ENCODE results near the gene RASD2.
A peak's percentile ranks its signal among the peaks of the same experiment; 100 is the strongest.

The RASD2 gene

DNA sequence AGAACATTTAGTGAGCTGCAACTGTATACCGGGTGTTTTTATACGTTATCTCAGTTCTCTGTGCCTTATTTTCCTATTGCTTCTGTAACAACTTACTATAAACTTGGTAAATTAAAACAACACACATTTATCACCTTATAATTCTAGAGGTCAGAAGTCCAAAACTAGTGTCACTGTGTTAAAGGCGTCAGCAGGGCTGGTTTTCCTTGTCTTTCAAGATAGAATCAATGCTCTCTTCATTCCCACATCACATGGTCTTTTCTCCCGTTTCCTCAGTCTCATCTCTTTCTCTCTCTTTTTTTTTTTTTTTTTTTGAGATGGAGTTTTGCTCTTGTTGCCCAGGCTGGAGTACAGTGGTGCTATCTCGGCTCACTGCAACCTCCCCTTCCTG lies 40.4 kb downstream of the RASD2 start:
- TF ChIP-seq, protein P1, sequence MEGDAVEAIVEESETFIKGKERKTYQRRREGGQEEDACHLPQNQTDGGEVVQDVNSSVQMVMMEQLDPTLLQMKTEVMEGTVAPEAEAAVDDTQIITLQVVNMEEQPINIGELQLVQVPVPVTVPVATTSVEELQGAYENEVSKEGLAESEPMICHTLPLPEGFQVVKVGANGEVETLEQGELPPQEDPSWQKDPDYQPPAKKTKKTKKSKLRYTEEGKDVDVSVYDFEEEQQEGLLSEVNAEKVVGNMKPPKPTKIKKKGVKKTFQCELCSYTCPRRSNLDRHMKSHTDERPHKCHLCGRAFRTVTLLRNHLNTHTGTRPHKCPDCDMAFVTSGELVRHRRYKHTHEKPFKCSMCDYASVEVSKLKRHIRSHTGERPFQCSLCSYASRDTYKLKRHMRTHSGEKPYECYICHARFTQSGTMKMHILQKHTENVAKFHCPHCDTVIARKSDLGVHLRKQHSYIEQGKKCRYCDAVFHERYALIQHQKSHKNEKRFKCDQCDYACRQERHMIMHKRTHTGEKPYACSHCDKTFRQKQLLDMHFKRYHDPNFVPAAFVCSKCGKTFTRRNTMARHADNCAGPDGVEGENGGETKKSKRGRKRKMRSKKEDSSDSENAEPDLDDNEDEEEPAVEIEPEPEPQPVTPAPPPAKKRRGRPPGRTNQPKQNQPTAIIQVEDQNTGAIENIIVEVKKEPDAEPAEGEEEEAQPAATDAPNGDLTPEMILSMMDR (IDR thresholded peaks at IDR 0.05) = no peak

DNA sequence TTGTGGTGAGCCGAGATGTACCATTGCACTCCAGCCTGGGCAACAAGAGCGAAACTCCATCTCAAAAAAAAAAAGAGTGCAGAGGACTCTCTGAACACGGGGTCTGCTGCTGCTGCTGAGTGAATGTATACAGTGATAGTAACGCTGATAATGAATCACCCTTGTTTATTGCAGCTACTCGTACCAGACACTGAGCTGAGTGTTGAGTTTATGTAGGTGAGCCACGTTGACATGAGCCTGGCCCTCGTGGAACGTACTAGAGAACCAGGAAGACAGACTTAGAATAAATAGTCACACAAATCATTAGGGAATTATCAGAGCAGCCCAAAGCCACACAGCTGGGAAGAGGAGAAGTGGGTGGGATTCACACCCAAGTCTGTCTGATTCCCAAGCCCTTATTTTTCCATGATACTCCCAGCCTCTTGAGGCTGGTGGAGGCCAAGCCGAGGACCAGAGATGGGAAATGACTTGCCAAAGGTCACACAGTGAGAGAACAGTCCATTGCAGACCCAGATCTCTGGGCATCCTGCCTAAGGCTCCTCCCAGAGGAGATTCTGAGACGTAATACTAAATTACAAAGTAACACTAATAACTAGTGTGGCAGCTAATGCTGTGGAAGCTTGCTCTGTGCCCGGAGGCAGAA lies 41.7 kb downstream of the RASD2 start:
- TF ChIP-seq, protein P1 (IDR thresholded peaks at IDR 0.05) = no peak

DNA sequence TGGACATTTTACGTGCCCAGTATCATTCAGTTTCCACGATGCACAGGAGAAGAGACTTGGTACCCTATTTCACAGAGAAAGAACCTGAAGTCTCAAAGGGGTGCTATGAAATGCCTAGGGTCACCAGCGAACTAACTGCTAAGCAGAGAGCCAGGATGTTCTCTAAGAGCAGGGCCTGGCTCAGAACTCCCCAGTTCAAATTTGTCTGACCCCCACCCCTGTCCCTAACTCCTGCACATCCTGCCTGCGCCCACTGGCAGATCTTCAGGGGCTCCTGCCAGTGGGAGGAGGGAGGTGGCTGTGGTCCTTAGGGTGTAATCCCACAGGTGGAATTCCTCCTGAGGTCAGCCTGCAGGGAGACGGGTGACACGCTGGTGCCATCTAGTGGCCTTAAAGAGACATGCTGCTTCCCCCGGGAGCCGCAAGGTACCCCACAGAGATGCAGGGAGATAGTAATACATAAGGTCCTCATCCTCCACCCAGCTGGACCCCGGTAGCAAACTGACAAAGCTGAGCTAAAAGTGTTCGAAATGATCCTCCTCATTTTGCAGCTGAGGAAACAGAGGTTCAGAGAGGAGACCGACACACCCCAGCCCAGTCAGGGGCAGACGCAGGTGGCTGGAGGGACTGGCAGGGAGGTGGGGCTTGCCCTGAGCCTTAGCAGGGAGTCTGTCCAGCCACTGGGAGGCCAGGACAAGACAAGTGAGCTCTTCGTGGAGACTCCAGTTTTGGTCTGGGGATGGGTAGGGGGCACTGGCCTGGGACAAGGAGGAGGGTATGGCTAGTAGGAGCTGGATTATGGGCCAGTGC lies 42.4 kb downstream of the RASD2 start:
- TF ChIP-seq, protein P1 (IDR thresholded peaks at IDR 0.05) = peak; percentile 93

DNA sequence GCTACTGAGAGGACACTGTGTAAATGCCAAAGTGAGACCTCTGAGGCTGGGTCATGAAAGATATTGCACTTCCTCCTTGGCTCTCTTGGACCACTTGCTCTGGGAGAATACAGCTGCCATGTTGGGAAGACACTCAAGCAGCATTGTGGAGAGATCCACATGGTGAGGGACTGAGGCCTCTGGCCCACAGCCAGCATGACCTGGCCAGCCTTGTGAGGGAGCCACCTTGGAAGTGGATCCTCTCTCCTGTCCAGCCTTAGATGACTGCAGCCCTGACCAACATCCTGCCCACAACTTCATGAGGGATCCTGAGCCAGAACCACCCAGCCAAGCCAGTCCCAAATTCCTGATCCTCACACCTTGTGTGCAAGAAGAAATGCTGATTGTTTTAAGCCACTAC lies 46.1 kb downstream of the RASD2 start:
- TF ChIP-seq, protein P1 (IDR thresholded peaks at IDR 0.05) = no peak

DNA sequence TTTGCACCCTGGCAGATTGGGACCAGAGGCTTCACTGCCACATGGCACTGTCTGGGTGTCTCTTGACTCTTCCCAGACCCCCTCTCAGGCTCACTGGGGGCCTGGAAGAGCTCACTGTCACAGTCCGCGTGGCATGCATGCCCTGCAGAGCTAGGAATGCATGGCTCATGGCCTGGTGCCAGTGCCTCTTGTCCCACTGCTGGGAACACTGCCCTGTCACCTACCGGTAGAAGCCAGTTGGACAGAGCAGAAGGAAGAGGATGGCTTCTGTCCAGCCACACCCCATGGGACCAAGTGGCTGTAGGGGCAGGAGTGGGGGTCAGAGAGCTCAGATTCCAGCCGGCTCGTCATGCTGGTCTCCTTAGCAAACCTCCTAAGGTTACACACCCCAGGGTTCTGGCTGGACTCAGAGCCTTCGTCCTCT lies 46.8 kb downstream of the RASD2 start:
- TF ChIP-seq, protein P1 (IDR thresholded peaks at IDR 0.05) = no peak

DNA sequence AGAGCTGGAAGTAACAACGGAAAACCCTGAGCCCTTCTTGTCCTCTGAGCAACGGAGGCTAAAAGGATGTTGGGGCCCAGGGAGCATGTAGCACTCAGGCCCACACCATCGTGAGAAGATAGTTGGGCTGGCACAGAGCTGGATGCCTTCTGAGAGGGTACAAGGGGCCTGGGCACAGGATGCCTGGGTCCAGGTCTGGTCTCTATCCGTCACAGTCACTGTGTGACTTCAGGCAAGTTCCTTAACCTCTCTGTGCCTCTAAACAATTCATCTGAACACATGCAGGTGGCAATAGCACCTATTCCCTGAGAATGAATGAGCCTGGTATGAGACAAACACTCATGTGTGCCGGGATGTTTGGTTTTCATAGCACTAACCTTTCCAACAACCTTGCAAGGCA lies 47.3 kb downstream of the RASD2 start:
- TF ChIP-seq, protein P1 (IDR thresholded peaks at IDR 0.05) = no peak

DNA sequence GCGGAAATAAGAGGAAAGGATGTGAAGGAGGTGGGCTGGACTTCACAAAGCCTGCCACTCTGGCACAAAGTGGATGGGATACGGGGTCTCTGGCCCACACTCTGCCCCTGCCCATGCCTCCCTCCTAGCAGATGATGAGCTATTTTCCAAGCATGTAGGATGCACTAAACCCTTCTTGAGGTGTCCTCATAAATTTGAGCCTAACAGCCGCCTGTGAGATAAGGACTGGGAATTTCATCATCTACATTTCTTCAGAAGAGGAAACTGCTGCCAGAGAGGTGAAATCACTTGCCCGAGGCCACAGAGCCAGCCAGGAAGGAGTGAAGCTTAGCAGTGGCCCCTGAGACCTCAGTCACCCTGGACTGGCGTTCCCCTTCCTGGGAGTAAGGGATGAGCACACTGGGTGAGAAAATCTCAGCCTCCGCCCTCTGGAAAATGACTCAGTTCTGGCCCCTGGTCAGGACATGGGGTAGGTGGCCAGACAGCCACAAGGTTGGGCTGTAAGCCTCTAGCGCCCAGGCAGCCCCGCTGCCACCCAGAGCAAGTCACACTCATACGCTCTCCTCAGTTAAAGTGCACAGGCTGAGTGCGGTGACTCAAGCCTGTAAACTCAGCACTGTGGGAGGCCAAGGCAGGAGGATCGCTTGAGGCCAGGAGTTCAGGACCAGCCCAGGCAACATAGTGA lies 48.6 kb downstream of the RASD2 start:
- TF ChIP-seq, protein P1 (IDR thresholded peaks at IDR 0.05) = no peak
